Mesenteric fat pad (tissue), 1 donor: ENCODE data around the gene DNAH3. TPM values are rescaled to one million over a fixed set of nuclear protein-coding genes. Genes with fewer than 3 reads are reported as not detected.
"Not testable (repeated sequence)": the region's sequence is repeated elsewhere in the genome, so short reads cannot be mapped to it uniquely, and the experiment has no call there.

ENCODE experiments used
- DNase-seq: peaks from one replicate; pipeline ENCODE4 v3.0.0-alpha.2; 2020; ENCODE audit warnings: low spot score
- total RNA-seq: library from RNA; stranded (reverse); fragmentation: NEBNext Ultra II Directional; extraction: Animal tissue kit (Norgen Biotek cat#: 25700); gene quantifications from one replicate; pipeline ENCODE4 v1.2.1, GENCODE V29; 2021
- donor health status: DM: yes; HTN: yes; CAD: no.

The DNAH3 gene
- total RNA-seq, 1 donor from 2014 or later: 0.10 TPM

GRCh38 chr16:21076186-21076883 lies 74.3 kb downstream of the DNAH3 start:
- no peak for DNase-seq

GRCh38 chr16:21075252-21075651 lies 75.4 kb downstream of the DNAH3 start:
- no peak for DNase-seq

- DNase-seq: no peak
These were observed 77.7 kb downstream of the DNAH3 start for GRCh38 chr16:21072976-21073375.

- no peak for DNase-seq
These were observed 78.9 kb downstream of the DNAH3 start for GRCh38 chr16:21071741-21072140.

- no peak for DNase-seq
These were observed 80.1 kb downstream of the DNAH3 start for GRCh38 chr16:21070564-21070963.

- DNase-seq: no peak
These were observed 80.7 kb downstream of the DNAH3 start for GRCh38 chr16:21069986-21070385.

GRCh38 chr16:21064203-21064602 lies 86.4 kb downstream of the DNAH3 start:
- DNase-seq: no peak

- DNase-seq: not testable (repeated sequence)
These were observed 87.3 kb downstream of the DNAH3 start for GRCh38 chr16:21063314-21063713.

GRCh38 chr16:21060027-21060510 lies 90.6 kb downstream of the DNAH3 start:
- DNase-seq: no peak

GRCh38 chr16:21057875-21058274 lies 92.8 kb downstream of the DNAH3 start:
- no peak for DNase-seq

- no peak for DNase-seq
These were observed 94.2 kb downstream of the DNAH3 start for GRCh38 chr16:21056396-21056795.

GRCh38 chr16:21055738-21056137 lies 94.9 kb downstream of the DNAH3 start:
- not testable (repeated sequence) for DNase-seq

- DNase-seq: no peak
These were observed 97.1 kb downstream of the DNAH3 start for GRCh38 chr16:21053590-21053989.

GRCh38 chr16:21048091-21048912 lies 102.3 kb downstream of the DNAH3 start:
- DNase-seq: not testable (repeated sequence)

GRCh38 chr16:21038197-21038596 lies 112.4 kb downstream of the DNAH3 start:
- no peak for DNase-seq

GRCh38 chr16:21037736-21038135 lies 112.9 kb downstream of the DNAH3 start:
- DNase-seq: no peak

GRCh38 chr16:21037168-21037567 lies 113.5 kb downstream of the DNAH3 start:
- no peak for DNase-seq

GRCh38 chr16:21036471-21036870 lies 114.2 kb downstream of the DNAH3 start:
- no peak for DNase-seq

- DNase-seq: no peak
These were observed 116.9 kb downstream of the DNAH3 start for GRCh38 chr16:21033704-21034103.

GRCh38 chr16:21033264-21033663 lies 117.4 kb downstream of the DNAH3 start:
- no peak for DNase-seq

GRCh38 chr16:21028728-21029127 lies 121.9 kb downstream of the DNAH3 start:
- no peak for DNase-seq

GRCh38 chr16:21026846-21027245 lies 123.8 kb downstream of the DNAH3 start:
- DNase-seq: no peak
